ENCODE results near the gene DOK5.

DNA sequence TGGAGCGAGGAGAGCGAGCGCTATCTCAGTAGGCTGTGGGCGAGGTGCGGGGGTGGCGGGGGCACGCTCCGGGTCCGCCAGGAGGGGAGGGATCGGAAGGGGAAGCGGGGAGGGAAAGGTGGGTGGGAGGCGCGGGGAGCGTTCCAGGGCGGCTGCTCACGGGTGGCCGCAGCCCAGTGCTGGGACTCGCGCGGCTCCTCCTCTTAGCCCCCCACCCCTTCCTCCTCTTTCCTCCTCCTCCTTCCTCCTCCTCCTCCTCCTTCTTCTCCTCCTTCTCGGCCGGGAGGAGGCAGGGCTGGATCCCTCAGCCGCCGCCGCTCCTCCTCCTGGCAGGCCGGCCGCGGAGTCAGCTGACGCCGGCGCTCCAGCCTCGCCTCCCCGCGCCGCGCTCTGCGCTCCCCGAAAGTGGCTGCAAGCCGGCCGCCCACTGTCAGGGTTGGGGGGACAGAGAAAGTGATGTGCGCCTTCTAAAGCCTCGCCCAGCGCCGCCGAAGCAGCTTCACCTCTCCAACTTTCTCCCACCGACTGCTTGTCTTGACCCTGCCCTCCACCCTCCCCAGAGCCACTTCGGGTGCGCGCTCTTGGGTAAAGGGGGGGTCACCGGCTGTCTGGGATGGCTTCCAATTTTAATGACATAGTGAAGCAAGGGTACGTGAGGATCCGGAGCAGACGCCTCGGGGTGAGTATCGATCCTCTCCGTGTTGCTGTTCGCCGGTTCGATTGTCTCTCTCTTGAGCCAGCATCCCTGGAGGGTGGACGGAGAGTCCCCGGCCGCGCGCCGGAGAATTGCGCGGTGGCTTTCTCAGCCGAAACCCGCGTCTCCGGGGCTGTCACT, at the start of gene DOK5:
- TF ChIP-seq CTCF (IDR thresholded peaks at IDR 0.05): no peak
- no peak for TF ChIP-seq POLR2A (IDR thresholded peaks at IDR 0.05)
- no peak for TF ChIP-seq POLR2AphosphoS5 (IDR thresholded peaks at IDR 0.05)
- no peak for TF ChIP-seq EP300 (IDR thresholded peaks at IDR 0.05; ENCODE audit: low read depth)
